Vagina (tissue), 2 donors: ENCODE results near the gene H3-3A. TPM values are rescaled to one million over a fixed set of nuclear protein-coding genes. Genes with fewer than 3 reads are reported as not detected.

Experiments used
- DNase-seq, 2 donors: peaks; one replicate each; pipeline ENCODE4 v3.0.0-alpha.2; 2017; ENCODE audit errors: extremely low spot score in 2 of 2
- H3K27ac ChIP-seq: fragments of 200-600 bp; sonication (generic); one replicate; pipeline ENCODE4 v1.5.1; 2019
- H3K27me3 ChIP-seq: fragments of 200-600 bp; sonication (generic); one replicate; pipeline ENCODE4 v1.5.1; 2019
- H3K36me3 ChIP-seq, 2 donors: fragments of 200-600 bp; sonication (generic); one replicate each; pipeline ENCODE4 v1.5.1; 2017 to 2019
- H3K4me1 ChIP-seq: fragments of 200-600 bp; sonication (generic); one replicate; pipeline ENCODE4 v1.5.1; 2019
- H3K4me3 ChIP-seq, 2 donors: fragments of 200-600 bp; sonication (generic); 1 replicate in 1 of 2; 2 replicates in 1 of 2; pipeline ENCODE4 v1.5.1; 2016 to 2019
- H3K9me3 ChIP-seq: fragments of 200-600 bp; sonication (generic); one replicate; pipeline ENCODE4 v1.5.1; 2019
- CTCF ChIP-seq, 3 experiments: fragments of 450-650 bp in 2 of 3; fragments of 200-600 bp in 1 of 3; sonication (generic) in 1 of 3; IDR thresholded peaks; one replicate each; pipeline ENCODE4 v1.5.1; 2017 to 2019; ENCODE audit warnings: antibody characterized with exemption in 3 of 3, mild to moderate bottlenecking in 2 of 3, moderate library complexity in 2 of 3
- POLR2A ChIP-seq, 2 donors: fragments of 450-650 bp; IDR thresholded peaks; one replicate each; pipeline ENCODE4 v1.6.1; 2017; ENCODE audit warnings: antibody characterized with exemption in 2 of 2, mild to moderate bottlenecking in 2 of 2, moderate library complexity in 2 of 2
- POLR2AphosphoS5 ChIP-seq, 2 donors: sonication (generic); formaldehyde crosslinking; IDR thresholded peaks; one replicate each; pipeline ENCODE4 v1.9.0; 2017; ENCODE audit warnings: antibody characterized with exemption in 2 of 2, mild to moderate bottlenecking in 2 of 2, low read depth in 1 of 2; ENCODE audit not compliant: insufficient read depth in 1 of 2
- intact Hi-C: fragments of 100-400 bp; cut with DNase I; formaldehyde crosslinking; loops from one replicate; pipeline ENCODE4 v1.15.1; 2023
- total RNA-seq: library from RNA; depleted of rRNA; stranded (reverse); fragments of >200 nt; gene quantifications from one replicate; pipeline ENCODE4 v1.2.3, GENCODE V29; 2016

H3-3A gene
- total RNA-seq, 1 donor from 2014 or later: 263 TPM

- no peak overlapping the region for H3K27ac ChIP-seq
- H3K27me3 ChIP-seq: no peaks in the 10 kb centered on the region
- no peak overlapping the region for H3K4me3 ChIP-seq
- no peaks in the 10 kb centered on the region for H3K4me1 ChIP-seq
- TF ChIP-seq CTCF (IDR thresholded peaks at IDR 0.05) (no peak), POLR2AphosphoS5 (IDR thresholded peaks at IDR 0.05; ENCODE audit: insufficient read depth in 1 of 2, low read depth in 1 of 2) (no peak), POLR2A (IDR thresholded peaks at IDR 0.05) (no peak)
- no peak for DNase-seq
- H3K36me3 ChIP-seq: no peaks in the 10 kb centered on the region
- no peaks in the 10 kb centered on the region for H3K9me3 ChIP-seq
- intact Hi-C loops: no loop called here
Observed at GRCh38 chr1:226047495-226047894, 15.0 kb upstream of the H3-3A start.

GRCh38 chr1:226048886-226049285 is 13.6 kb upstream of the H3-3A start:
- Histone ChIP-seq H3K9me3 (no peaks in the 10 kb centered on the region), H3K36me3 (no peaks in the 10 kb centered on the region), H3K4me1 (no peaks in the 10 kb centered on the region), H3K4me3 (no peak overlapping the region), H3K27ac (no peak overlapping the region), H3K27me3 (no peaks in the 10 kb centered on the region)
- no peak for DNase-seq
- no peak for TF ChIP-seq CTCF (IDR thresholded peaks at IDR 0.05)
- intact Hi-C loops: no loop called here

GRCh38 chr1:226050133-226050532 is 12.4 kb upstream of the H3-3A start:
- Histone ChIP-seq H3K4me3 (no peak overlapping the region), H3K9me3 (no peaks in the 10 kb centered on the region), H3K4me1 (no peaks in the 10 kb centered on the region), H3K36me3 (no peaks in the 10 kb centered on the region), H3K27me3 (no peaks in the 10 kb centered on the region), H3K27ac (no peak overlapping the region)
- intact Hi-C loops: no loop called here
- no peak for TF ChIP-seq POLR2A (IDR thresholded peaks at IDR 0.05)
- TF ChIP-seq CTCF (IDR thresholded peaks at IDR 0.05): no peak
- TF ChIP-seq POLR2AphosphoS5 (IDR thresholded peaks at IDR 0.05; ENCODE audit: insufficient read depth in 1 of 2, low read depth in 1 of 2): no peak
- DNase-seq: no peak

GRCh38 chr1:226051365-226051764 is 11.2 kb upstream of the H3-3A start:
- H3K36me3 ChIP-seq: no peaks in the 10 kb centered on the region
- TF ChIP-seq POLR2A (IDR thresholded peaks at IDR 0.05) (no peak), POLR2AphosphoS5 (IDR thresholded peaks at IDR 0.05; ENCODE audit: insufficient read depth in 1 of 2, low read depth in 1 of 2) (no peak), CTCF (IDR thresholded peaks at IDR 0.05) (no peak)
- H3K4me1 ChIP-seq: no peaks in the 10 kb centered on the region
- H3K9me3 ChIP-seq: no peaks in the 10 kb centered on the region
- no peak overlapping the region for H3K27ac ChIP-seq
- intact Hi-C loops: no loop called here
- H3K4me3 ChIP-seq: no peak overlapping the region
- no peak for DNase-seq
- no peaks in the 10 kb centered on the region for H3K27me3 ChIP-seq

GRCh38 chr1:226052061-226052460 is 10.5 kb upstream of the H3-3A start:
- Histone ChIP-seq H3K4me1 (no peaks in the 10 kb centered on the region), H3K36me3 (no peaks in the 10 kb centered on the region), H3K27ac (no peak overlapping the region), H3K9me3 (no peaks in the 10 kb centered on the region), H3K27me3 (no peaks in the 10 kb centered on the region), H3K4me3 (no peak overlapping the region)
- intact Hi-C loops: no loop called here
- DNase-seq: no peak
- TF ChIP-seq CTCF (IDR thresholded peaks at IDR 0.05) (no peak), POLR2AphosphoS5 (IDR thresholded peaks at IDR 0.05; ENCODE audit: insufficient read depth in 1 of 2, low read depth in 1 of 2) (no peak), POLR2A (IDR thresholded peaks at IDR 0.05) (no peak)
